GM13977 (cell line): ENCODE data around the gene DGKH.

ENCODE experiments used
- DNase-seq: peaks from one replicate; pipeline ENCODE4 v3.0.0; 2012; ENCODE audit warnings: low spot score
- CTCF ChIP-seq: IDR thresholded peaks from 2 replicates; pipeline ENCODE4 v1.5.1; 2012; ENCODE audit warnings: mild to moderate bottlenecking, control low read depth; ENCODE audit not compliant: insufficient read depth; ENCODE audit errors: extremely low read depth, missing control alignments
- in situ Hi-C: fragments of 300-500 bp; cut with MboI; formaldehyde crosslinking; loops from one replicate; pipeline ENCODE4 v1.12.0; 2022; ENCODE audit warnings: low sequenced_read_pairs, low pct_unique_long_range_greater_than_20kb, mixed read lengths, inconsistent platforms; ENCODE audit not compliant: unreplicated experiment

DGKH gene

GRCh38 chr13:42027286-42027685 lies 21.2 kb upstream of the DGKH start:
- no peak for DNase-seq
- TF ChIP-seq CTCF = no peak
- in situ Hi-C loops = no loop called here

- no peak for DNase-seq
- TF ChIP-seq CTCF = no peak
- in situ Hi-C loops = no loop called here
These were observed 20.2 kb upstream of the DGKH start for GRCh38 chr13:42028113-42028799.

- no peak for TF ChIP-seq CTCF
- DNase-seq = no peak
- in situ Hi-C loops = no loop called here
These were observed 12.4 kb upstream of the DGKH start for GRCh38 chr13:42035905-42036521.

GRCh38 chr13:42036711-42037110 lies 11.7 kb upstream of the DGKH start:
- DNase-seq = no peak
- in situ Hi-C loops = no loop called here
- no peak for TF ChIP-seq CTCF

- TF ChIP-seq CTCF = no peak
- DNase-seq = no peak
- in situ Hi-C loops = no loop called here
These were observed 9.6 kb upstream of the DGKH start for GRCh38 chr13:42038661-42039456.

- peak; percentile 46 for DNase-seq
- in situ Hi-C loops = no loop called here
These were observed 8.9 kb upstream of the DGKH start for GRCh38 chr13:42039457-42039945.

More at GRCh38 chr13:42039457-42039945, 8.9 kb upstream of the DGKH start:
- no peak for TF ChIP-seq CTCF
